GM21786 (cell line): ENCODE data around the gene SHISA3.

Source experiments
- ATAC-seq: cut with Tn5 transposase; IDR thresholded peaks from one replicate; pipeline ENCODE4 v1.9.1; 2021; ENCODE audit not compliant: unreplicated experiment

Gene SHISA3

GRCh38 chr4:42442601-42443000, 45.3 kb downstream of the SHISA3 start:
- ATAC-seq = no peak

GRCh38 chr4:42445038-42445437, 47.8 kb downstream of the SHISA3 start:
- no peak for ATAC-seq

DNA sequence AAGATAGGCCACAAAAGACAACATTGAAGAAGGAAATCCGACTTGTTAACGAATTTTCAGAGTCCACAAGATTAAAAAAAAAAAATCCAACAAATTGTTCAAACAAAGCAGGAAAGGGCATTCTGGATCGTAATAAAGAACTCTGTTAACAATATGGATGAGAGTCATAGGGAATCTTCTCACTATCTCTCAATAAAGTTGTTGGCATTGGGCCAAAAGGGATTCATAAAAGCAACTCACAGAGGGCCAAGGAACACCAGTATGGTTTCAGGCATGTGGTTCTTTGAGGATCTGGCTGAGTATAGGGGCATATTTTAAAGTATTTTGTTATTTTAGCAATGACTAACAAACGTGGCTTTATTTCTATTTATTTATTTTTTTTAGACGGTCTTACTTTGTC, 49.5 kb downstream of the SHISA3 start:
- ATAC-seq = no peak
